WTC11 (cell line): ENCODE measurements around the gene ACER1. TPM values are rescaled to one million over a fixed set of nuclear protein-coding genes. Genes with fewer than 3 reads are reported as not detected.

Experiments
- ATAC-seq: fragments of 200-7000 bp; cut with Tn5 transposase; 2 replicates; pipeline ENCODE4 v1.10.0; 2021; ENCODE audit warnings: mild to moderate bottlenecking, moderate library complexity
- CTCF ChIA-PET: fragments of 300-600 bp; sonication (Branson Sonifier 250); formaldehyde crosslinking; loops from one replicate; lab custom pipeline; 2021; ENCODE audit warnings: antibody characterized with exemption; lab: Charles Lee
- POLR2A ChIA-PET: fragments of 350-600 bp; sonication (Branson Sonifier 250); formaldehyde crosslinking; loops from one replicate; lab custom pipeline; 2021; ENCODE audit warnings: antibody characterized with exemption; lab: Charles Lee
- DNase-seq: peaks from one replicate; pipeline ENCODE4 v3.0.0; 2021; ENCODE audit warnings: low spot score
- H3K27ac Mint-ChIP-seq: 2 replicates; pipeline ENCODE4 v1.8.0; 2021; ENCODE audit warnings: mixed read lengths
- H3K27me3 Mint-ChIP-seq: 2 replicates; pipeline ENCODE4 v1.8.0; 2021; ENCODE audit warnings: low read depth, mild to moderate bottlenecking, moderate library complexity, mixed read lengths
- H3K36me3 Mint-ChIP-seq: 2 replicates; pipeline ENCODE4 v1.8.0; 2021; ENCODE audit warnings: mixed read lengths
- H3K4me1 Mint-ChIP-seq: 2 replicates; pipeline ENCODE4 v1.8.0; 2022; ENCODE audit warnings: mixed read lengths
- H3K4me3 Mint-ChIP-seq: 2 replicates; pipeline ENCODE4 v1.8.0; 2021; ENCODE audit warnings: mild to moderate bottlenecking, moderate library complexity, mixed read lengths
- H3K9me3 Mint-ChIP-seq: 2 replicates; pipeline ENCODE4 v1.8.0; 2021; ENCODE audit warnings: mixed read lengths
- CBFB ChIP-seq: sonication (generic); formaldehyde crosslinking; IDR thresholded peaks from 2 replicates; pipeline ENCODE4 v1.8.1; 2022; ENCODE audit warnings: mild to moderate bottlenecking, low read depth, missing genetic modification reagents
- ESRRA ChIP-seq: sonication (generic); formaldehyde crosslinking; IDR thresholded peaks from 2 replicates; pipeline ENCODE4 v1.8.1; 2022; ENCODE audit warnings: mild to moderate bottlenecking, missing genetic modification reagents, borderline replicate concordance
- FOXP4 ChIP-seq: sonication (generic); formaldehyde crosslinking; IDR thresholded peaks from 2 replicates; pipeline ENCODE4 v1.8.0; 2022; ENCODE audit warnings: mild to moderate bottlenecking, missing genetic modification reagents
- GRHL2 ChIP-seq: fragments of 250-450 bp; sonication (Bioruptor Pico); IDR thresholded peaks from 2 replicates; pipeline ENCODE4 v1.8.0; 2022; ENCODE audit warnings: mild to moderate bottlenecking, moderate library complexity; ENCODE audit not compliant: insufficient replicate concordance, severe bottlenecking
- RELA ChIP-seq: sonication (generic); formaldehyde crosslinking; IDR thresholded peaks from 2 replicates; pipeline ENCODE4 v1.8.1; 2022; ENCODE audit warnings: missing genetic modification reagents, mild to moderate bottlenecking, borderline replicate concordance
- ZNF396 ChIP-seq: fragments of 250-450 bp; sonication (Bioruptor Pico); IDR thresholded peaks from 2 replicates; pipeline ENCODE4 v1.8.0; 2021; ENCODE audit warnings: mild to moderate bottlenecking, moderate library complexity, borderline replicate concordance
- ZNF423 ChIP-seq: fragments of 250-450 bp; sonication (Bioruptor Pico); IDR thresholded peaks from 2 replicates; pipeline ENCODE4 v2.1.2; 2022; ENCODE audit warnings: mild to moderate bottlenecking, moderate library complexity
- total RNA-seq: library from RNA; stranded (reverse); gene quantifications from 3 replicates; pipeline ENCODE4 v1.2.3, GENCODE V29; 2021
- TF ChIP-seq, protein P1 (sequence below): sonication (generic); formaldehyde crosslinking; IDR thresholded peaks from 2 replicates; pipeline ENCODE4 v1.8.1; 2022; ENCODE audit warnings: missing genetic modification reagents, borderline replicate concordance
- TF ChIP-seq, protein P2 (sequence below): sonication (generic); formaldehyde crosslinking; IDR thresholded peaks from 2 replicates; pipeline ENCODE4 v1.8.1; 2023; ENCODE audit warnings: mild to moderate bottlenecking, missing genetic modification reagents, moderate library complexity
- TF ChIP-seq, protein P3 (sequence below): sonication (generic); formaldehyde crosslinking; IDR thresholded peaks from 2 replicates; pipeline ENCODE4 v1.8.1; 2022; ENCODE audit warnings: low read depth, mild to moderate bottlenecking, moderate library complexity, missing genetic modification reagents, borderline replicate concordance
- TF ChIP-seq, protein P4 (sequence below): sonication (generic); formaldehyde crosslinking; IDR thresholded peaks from 2 replicates; pipeline ENCODE4 v1.8.1; 2022; ENCODE audit warnings: low read depth, missing genetic modification reagents, borderline replicate concordance
- TF ChIP-seq, protein P5 (sequence below): sonication (generic); formaldehyde crosslinking; IDR thresholded peaks from 2 replicates; pipeline ENCODE4 v1.8.1; 2023; ENCODE audit warnings: mild to moderate bottlenecking, missing genetic modification reagents, borderline replicate concordance

Gene ACER1
- total RNA-seq, 1 experiment from 2014 or later: not detected

- TF ChIP-seq, protein P1, sequence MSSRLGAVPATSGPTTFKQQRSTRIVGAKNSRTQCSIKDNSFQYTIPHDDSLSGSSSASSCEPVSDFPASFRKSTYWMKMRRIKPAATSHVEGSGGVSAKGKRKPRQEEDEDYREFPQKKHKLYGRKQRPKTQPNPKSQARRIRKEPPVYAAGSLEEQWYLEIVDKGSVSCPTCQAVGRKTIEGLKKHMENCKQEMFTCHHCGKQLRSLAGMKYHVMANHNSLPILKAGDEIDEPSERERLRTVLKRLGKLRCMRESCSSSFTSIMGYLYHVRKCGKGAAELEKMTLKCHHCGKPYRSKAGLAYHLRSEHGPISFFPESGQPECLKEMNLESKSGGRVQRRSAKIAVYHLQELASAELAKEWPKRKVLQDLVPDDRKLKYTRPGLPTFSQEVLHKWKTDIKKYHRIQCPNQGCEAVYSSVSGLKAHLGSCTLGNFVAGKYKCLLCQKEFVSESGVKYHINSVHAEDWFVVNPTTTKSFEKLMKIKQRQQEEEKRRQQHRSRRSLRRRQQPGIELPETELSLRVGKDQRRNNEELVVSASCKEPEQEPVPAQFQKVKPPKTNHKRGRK (CRISPR knock-in tag): no peak
- TF ChIP-seq, protein P2, sequence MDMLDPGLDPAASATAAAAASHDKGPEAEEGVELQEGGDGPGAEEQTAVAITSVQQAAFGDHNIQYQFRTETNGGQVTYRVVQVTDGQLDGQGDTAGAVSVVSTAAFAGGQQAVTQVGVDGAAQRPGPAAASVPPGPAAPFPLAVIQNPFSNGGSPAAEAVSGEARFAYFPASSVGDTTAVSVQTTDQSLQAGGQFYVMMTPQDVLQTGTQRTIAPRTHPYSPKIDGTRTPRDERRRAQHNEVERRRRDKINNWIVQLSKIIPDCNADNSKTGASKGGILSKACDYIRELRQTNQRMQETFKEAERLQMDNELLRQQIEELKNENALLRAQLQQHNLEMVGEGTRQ (CRISPR knock-in tag): no peak
- no peak for TF ChIP-seq ZNF396 (CRISPR knock-in tag)
- TF ChIP-seq FOXP4 (CRISPR knock-in tag): no peak
- TF ChIP-seq, protein P3, sequence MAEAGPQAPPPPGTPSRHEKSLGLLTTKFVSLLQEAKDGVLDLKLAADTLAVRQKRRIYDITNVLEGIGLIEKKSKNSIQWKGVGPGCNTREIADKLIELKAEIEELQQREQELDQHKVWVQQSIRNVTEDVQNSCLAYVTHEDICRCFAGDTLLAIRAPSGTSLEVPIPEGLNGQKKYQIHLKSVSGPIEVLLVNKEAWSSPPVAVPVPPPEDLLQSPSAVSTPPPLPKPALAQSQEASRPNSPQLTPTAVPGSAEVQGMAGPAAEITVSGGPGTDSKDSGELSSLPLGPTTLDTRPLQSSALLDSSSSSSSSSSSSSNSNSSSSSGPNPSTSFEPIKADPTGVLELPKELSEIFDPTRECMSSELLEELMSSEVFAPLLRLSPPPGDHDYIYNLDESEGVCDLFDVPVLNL (CRISPR knock-in tag): no peak
- no peak for TF ChIP-seq CBFB (CRISPR knock-in tag)
- TF ChIP-seq, protein P4, sequence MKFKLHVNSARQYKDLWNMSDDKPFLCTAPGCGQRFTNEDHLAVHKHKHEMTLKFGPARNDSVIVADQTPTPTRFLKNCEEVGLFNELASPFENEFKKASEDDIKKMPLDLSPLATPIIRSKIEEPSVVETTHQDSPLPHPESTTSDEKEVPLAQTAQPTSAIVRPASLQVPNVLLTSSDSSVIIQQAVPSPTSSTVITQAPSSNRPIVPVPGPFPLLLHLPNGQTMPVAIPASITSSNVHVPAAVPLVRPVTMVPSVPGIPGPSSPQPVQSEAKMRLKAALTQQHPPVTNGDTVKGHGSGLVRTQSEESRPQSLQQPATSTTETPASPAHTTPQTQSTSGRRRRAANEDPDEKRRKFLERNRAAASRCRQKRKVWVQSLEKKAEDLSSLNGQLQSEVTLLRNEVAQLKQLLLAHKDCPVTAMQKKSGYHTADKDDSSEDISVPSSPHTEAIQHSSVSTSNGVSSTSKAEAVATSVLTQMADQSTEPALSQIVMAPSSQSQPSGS: no peak
- TF ChIP-seq GRHL2 (CRISPR knock-in tag): no peak
These were observed 41.4 kb upstream of the ACER1 start (continued) for GRCh38 chr19:6374711-6375410.

- H3K4me1 Mint-ChIP-seq: peaks cover 17% of the 10 kb centered on the region
- ATAC-seq: no peak
- POLR2A ChIA-PET: interaction anchor here (0.5 to 1.0 kb wide), 3 partner anchors 17 to 678 kb away, joined by 3 to 8 read pairs (median 3); partner anchors contain the start of gene GTF2F1
- TF ChIP-seq, protein P3 (CRISPR knock-in tag): no peak
- TF ChIP-seq ZNF423: no peak
- 0 out of 2 replicates have a peak, but pooled peaks have one; percentile 37 for TF ChIP-seq RELA
- TF ChIP-seq, protein P5, sequence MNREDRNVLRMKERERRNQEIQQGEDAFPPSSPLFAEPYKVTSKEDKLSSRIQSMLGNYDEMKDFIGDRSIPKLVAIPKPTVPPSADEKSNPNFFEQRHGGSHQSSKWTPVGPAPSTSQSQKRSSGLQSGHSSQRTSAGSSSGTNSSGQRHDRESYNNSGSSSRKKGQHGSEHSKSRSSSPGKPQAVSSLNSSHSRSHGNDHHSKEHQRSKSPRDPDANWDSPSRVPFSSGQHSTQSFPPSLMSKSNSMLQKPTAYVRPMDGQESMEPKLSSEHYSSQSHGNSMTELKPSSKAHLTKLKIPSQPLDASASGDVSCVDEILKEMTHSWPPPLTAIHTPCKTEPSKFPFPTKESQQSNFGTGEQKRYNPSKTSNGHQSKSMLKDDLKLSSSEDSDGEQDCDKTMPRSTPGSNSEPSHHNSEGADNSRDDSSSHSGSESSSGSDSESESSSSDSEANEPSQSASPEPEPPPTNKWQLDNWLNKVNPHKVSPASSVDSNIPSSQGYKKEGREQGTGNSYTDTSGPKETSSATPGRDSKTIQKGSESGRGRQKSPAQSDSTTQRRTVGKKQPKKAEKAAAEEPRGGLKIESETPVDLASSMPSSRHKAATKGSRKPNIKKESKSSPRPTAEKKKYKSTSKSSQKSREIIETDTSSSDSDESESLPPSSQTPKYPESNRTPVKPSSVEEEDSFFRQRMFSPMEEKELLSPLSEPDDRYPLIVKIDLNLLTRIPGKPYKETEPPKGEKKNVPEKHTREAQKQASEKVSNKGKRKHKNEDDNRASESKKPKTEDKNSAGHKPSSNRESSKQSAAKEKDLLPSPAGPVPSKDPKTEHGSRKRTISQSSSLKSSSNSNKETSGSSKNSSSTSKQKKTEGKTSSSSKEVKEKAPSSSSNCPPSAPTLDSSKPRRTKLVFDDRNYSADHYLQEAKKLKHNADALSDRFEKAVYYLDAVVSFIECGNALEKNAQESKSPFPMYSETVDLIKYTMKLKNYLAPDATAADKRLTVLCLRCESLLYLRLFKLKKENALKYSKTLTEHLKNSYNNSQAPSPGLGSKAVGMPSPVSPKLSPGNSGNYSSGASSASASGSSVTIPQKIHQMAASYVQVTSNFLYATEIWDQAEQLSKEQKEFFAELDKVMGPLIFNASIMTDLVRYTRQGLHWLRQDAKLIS: no peak
- no peak for TF ChIP-seq ESRRA
- H3K36me3 Mint-ChIP-seq: peaks cover 6% of the 10 kb centered on the region; the same call in 1 of the 2 replicates
- peak overlapping the region; percentile 71 for H3K4me3 Mint-ChIP-seq
- H3K27ac Mint-ChIP-seq: peak overlapping the region; percentile 94
- CTCF ChIA-PET: interaction anchor here (0.8 to 4.0 kb wide), 6 partner anchors 10 to 326 kb away, joined by 3 to 18 read pairs (median 4); partner anchors contain the start of genes CLPP, GTF2F1 and KHSRP
- DNase-seq: no peak
- no peaks in the 10 kb centered on the region for H3K9me3 Mint-ChIP-seq
- H3K27me3 Mint-ChIP-seq: no peaks in the 10 kb centered on the region
These were observed 40.8 kb upstream of the ACER1 start for GRCh38 chr19:6374161-6374709.
